GM19463 (cell line): ENCODE data around the gene GRIA4.
"Not testable (repeated sequence)": the region's sequence is repeated elsewhere in the genome, so short reads cannot be mapped to it uniquely, and the experiment has no call there.

Source experiments
- ATAC-seq: cut with Tn5 transposase; IDR thresholded peaks from one replicate; pipeline ENCODE4 v1.9.1; 2021; ENCODE audit warnings: mild to moderate bottlenecking, moderate library complexity; ENCODE audit not compliant: unreplicated experiment

Gene GRIA4

DNA sequence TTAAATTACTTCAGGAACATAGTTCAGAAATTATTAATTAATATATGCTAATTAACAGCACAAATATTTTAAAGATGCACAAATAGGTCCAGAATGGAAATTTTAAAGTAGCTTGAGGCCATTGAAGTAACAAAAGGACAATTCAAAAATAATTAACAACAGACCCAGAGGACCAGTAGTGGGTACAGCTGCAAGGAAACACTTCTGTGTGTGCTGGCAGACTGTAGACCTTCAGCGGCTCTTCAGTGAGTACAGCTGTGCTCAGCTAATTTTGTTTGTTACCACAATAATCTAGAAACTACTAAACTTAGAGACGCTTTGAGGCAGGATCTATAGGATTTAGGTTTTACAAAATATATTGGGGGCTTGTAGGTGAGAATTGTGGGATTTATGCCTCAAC lies 103.8 kb downstream of the GRIA4 start:
- ATAC-seq = no peak

DNA sequence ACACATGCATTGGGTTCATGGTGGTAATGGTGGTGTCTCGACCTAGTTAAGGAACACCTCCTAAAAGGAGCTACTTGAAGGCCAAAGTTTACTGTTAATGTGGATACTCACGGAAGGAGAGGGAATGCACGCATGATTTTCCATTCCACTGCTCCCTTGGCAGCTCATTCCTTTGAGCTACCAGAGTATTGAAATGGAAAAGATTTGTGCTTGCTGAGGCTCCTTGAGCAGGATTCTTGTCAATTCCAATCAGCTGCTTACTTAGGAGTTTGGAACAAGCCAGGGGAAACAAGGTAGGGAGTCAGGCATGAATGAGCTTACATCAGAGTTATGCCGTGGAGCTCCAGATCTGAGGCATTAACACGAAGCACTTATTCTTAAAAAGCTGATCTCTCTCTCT lies 108.8 kb downstream of the GRIA4 start:
- ATAC-seq = no peak

DNA sequence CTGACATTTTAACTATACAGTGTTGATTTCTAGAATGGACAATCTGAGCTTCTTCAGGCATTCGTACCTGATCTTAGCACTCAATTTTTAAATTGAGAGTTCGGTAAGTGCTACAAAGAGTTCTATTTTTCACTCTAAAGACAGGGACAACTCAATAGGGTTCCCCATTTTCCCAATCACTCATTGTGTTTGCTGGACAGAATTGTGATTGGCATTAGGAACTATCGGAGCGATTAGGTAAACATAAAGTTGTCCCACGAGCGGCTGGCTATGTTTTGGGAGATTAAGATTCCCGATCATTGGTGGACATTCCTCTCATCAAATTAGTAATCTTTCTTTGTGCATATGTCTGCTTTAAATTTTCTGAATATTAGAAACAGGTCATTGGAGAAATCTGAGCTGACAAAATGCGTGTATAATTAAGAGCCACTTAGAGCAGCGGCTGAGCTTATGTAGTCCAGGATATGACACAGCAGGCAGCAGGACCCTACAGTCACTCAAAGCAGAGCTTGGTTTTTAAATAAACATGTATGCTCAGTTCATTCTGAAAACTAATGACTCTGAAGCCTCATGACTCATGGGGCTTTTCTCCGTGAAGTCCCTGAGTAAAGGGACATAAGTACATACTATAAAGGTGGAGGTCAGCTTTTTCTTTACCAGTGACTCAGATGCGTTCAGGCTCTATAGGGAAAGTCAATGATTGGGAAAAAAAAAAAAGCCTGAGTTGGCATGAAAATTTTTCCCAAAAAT lies 109.4 kb downstream of the GRIA4 start:
- ATAC-seq = peak; percentile 93

DNA sequence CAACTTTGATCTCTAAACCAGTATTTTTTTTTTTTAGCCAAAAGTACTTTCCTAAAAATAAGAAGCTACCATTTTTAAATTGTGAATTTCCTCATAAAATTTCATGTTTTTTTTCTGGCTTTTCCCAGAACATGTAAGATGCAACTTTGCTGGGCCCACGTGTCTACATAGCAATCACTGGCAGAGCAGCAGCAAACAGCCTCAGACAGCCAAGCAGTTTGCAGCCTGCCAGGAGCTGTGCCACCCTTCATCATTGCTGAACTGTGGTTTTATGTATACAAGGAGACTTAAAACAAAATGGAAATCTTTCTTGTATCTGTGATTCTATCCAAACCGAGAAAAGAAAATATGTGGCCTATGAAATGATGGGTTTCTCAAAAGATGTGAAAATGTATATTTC lies 110.2 kb downstream of the GRIA4 start:
- ATAC-seq = no peak

DNA sequence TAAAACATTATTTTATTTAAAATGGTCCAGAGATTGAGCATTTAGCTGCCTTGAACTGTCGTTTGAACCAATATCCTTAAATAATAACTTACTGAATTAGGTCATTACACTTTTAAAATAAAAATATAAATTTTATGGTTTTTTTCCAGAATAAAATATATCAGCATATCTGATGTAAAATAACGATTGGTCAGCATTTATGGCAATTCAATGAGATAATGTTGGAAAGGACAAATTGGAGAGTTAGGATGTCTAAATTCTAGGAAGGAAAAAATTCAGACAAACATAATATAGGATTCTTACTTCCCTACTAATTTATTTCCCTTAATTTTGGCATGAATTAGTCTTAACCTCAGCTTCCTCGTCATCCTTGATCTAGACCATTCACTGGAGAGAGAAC lies 113.4 kb downstream of the GRIA4 start:
- ATAC-seq = no peak

DNA sequence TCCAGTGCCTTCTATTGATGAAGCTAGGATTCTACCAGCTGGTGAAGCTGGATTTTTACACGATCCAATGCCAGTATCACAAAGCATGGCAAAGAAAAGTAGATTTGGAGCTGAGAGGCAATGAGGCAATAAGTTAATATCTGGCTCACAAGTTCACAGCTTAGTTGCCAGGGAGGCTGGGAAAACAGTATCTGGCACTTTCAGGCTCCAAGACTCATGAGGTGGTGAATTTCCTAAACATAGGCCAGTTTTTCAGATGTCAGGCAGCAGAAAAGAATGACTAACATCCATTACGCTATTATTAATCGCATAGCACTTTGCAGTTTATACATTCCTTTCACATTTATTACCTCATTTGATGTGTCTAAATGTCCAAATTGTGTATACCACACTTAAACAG lies 122.7 kb downstream of the GRIA4 start:
- no peak for ATAC-seq

DNA sequence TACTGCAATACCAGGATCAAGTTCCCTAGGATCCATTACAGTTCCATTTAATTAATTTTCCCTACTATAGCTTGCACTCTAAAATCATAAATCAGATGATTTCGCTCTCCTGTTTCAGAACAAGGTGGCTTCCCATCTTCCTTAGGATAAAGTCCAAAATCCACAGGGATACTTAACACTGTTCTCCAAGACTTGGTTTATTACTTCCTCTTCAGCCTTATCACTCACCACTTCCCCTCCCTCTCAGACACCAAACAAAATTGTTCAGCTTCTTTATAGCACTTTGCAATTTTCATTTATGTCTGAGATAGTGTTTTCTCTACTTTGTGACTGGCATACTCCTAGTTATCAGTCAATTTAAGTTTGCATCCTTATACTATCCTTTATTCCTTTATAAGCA lies 124.6 kb downstream of the GRIA4 start:
- ATAC-seq = no peak

DNA sequence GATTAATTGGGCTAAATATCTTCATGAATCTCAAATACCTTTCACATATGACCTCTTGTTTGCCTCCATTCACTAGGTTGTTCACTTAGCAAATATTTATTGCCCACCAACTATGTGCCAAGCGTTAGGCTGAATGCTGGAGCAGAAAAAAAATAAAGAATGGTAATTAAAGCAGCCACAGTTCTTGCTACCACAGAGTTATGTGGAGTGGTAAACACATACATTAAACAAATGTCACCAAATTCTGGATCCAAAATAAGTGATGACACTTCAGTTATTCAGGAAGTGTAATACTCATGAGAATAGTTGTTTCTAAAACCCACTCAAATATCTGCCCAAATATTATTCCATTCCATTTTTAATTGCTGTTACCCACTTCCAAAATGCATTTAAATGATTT lies 128.4 kb downstream of the GRIA4 start:
- ATAC-seq = no peak

DNA sequence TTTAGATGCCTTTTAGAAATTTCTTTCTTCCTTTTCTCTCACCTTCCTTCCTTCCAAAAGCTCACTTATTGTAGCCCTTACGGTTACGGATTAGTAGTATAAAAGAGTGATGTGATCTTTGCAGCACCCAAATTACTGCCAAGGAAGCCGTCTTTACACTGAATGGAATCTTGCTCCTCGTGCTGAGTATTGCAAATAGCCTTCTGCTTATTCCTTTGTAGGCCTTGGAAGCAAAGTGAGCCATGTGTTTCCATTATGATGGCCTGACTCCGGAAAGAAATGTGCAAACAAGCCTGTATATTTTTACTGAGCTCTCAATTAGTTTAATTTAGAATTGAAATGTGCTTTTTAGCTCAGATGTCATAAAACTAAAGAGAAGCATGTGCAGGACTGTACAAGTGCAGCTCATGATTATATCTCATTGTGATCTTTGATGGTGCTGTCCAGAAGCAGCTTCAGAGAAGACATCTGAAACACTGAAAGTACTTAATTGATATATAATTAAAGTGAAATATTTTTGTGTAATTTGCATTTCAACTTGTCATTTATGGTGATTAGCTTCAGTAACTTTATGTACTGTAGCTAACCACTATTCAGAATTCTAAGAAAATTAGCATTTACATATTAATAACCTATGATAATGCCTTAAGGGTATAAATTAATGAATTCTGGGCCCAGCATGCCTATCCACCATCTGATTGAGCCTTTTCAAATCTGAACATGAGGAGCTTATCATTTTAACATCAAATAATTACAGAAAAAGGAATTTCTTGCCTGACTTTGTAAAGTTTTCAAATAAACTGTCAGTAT lies 129.3 kb downstream of the GRIA4 start:
- ATAC-seq = no peak

DNA sequence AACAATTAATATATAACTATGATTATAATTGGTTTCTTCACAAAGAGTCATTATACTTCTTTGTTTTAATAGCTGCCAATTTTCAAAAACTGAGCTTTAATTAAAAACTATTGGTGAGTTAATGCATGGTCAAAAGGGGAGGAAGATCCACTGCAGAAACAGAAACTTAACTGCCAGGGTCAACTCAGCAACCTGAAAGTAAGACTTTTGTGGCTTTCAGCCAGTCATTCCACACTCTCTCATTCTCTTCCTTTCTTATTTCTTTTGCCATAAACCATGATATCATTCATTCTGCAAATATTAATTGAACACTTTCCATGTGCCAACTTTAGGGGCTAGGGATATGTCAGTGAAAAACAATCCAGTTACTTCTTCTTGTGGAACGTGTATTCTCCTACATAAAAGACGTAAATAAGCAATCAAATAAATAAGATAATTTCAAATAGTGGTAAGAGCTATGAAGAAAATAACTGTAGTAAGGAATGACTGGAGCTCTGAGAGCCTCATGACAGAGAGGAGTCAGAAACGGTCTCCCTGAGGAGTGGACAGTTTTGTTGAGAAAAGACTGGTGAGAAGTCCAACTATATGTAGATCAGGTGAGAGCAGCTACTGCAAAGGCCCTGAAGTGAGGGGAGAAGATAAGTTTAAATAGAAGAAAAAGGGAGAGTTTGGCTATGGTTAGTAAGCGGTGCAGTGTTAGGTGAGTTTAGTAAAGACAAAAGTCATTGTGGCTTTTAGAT lies 130.5 kb downstream of the GRIA4 start:
- ATAC-seq = peak; percentile 98

DNA sequence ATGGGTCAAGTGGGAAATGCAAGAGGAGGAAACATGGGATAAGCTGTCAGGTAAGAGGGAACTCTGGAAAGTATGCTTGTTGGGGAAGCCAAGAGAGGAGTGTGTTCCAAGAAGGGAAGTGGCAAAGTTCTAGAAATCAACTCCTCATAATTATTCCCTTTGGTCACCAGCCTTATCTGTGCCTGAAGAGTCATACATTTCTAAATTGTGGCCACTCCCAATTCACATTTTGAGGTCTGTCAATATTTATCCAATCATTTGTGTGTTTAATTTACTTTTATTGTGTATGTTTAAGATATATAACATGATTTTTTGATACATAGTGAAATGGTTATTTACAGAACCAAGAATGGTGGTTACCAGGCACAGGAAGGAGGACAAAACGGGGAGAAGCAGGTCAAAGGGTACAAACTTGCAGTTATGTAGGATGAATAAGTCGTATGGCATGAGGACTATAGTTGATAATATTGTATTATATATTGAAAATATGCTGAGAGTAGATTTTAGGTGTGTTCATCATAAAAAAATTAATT lies 131.7 kb downstream of the GRIA4 start:
- no peak for ATAC-seq

DNA sequence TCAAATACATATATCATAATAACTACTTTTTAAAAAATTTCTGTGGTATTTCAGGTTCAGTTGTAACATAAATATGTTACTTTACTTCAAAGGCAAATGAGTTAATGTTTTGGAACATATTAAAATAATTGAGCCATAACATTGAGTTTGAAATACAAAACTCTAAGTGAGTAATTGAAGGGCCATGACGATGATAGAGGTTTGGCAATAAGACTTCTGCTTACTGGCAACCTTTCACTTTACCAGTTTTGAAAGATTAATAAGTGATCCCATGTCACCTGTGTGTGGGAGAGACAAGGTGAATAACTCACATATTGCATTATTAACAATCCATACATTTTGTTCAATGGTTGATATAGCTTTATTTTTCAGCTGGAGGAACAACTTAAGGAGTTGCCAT lies 144.4 kb downstream of the GRIA4 start:
- ATAC-seq = no peak

DNA sequence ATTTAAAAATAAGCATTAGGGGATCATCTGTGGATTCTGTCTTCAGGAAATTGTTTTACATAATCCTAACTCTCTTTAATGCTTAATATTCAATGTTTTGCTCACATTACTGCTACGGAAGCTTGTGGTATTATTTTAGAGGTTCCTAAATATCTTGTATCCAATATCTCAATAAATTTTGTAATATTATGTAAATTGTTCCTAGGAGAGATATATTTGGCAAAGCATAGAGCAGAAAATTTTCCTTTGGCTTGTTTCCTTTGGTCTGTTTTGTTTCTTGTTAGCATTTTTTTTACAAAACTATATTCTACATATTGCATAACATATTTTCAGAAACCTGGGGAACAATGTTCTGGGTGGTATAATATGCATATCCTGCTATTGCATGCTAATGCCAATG lies 144.8 kb downstream of the GRIA4 start:
- no peak for ATAC-seq

DNA sequence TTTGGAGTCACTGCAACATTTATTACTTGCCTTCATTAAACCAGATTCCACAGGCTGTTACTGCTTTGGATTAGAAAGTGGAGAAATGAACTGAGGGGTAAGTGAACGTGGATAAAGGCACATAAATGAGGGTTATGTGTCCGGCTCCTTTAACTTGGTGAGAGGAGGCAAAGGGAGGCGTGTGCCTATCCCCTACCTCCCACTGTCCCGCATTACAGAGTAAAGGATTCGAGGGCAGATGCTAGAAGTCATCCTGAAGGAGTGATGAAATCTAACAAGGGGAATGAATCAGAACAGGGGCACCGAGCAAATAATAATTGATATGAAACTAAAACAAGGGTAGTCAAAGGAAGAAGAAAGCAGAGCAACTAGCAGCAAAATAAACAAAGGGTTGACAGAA lies 147.2 kb downstream of the GRIA4 start:
- no peak for ATAC-seq

DNA sequence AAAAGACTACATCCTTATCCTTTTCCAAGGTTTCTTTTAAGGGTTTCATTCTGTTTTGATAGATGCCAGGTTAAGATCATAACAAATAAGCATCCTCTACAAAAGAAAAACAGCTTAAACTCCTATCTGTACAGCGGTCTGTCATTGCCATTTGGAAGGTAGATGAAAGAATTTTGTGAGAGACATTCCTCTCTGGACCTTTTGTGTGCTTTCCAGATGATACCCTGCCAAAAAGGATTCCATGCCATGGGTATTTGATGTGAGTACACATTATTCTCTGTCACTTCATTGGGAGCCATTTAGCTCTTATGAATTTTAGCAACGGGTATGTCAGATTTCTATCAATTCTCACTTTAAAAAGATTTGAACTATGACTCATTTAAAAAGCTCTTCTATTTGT lies 153.7 kb downstream of the GRIA4 start:
- no peak for ATAC-seq

DNA sequence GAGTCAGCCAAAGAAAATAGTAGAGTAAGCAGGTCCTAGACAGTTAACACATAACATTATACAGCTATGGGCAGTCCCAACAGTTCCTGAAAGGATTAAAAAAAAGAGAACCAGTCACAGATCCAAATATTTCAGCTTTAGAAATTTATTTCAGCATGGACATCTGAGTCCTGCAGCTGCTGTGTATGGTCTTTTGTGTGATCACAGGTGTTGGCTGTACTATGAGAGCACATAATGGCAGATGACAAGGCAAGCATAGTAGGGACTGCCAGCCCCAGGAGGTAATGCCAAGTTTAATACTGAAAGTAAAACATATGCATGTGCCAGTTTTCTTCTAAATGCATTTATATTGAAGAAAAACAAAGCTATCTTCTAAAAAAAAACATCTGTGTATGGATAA lies 158.1 kb downstream of the GRIA4 start:
- ATAC-seq = no peak

DNA sequence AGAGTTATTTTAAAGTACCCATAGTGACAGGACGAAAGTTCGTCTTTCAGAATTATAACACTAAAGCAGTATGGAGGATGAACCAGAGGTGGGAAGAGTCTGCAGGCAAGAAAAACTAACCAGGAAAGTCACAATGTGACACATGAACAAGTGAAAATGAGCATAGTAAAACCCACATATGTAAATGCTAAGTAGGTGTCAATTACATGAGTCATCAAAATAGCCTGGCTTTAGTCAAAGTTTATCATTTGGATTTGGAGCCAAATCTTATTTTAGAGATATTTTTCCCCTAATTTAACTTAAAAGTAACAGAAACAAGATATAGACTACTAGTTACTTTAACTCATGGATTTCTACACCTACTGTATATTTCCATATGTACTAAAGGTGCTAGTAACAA lies 159.8 kb downstream of the GRIA4 start:
- ATAC-seq = no peak

DNA sequence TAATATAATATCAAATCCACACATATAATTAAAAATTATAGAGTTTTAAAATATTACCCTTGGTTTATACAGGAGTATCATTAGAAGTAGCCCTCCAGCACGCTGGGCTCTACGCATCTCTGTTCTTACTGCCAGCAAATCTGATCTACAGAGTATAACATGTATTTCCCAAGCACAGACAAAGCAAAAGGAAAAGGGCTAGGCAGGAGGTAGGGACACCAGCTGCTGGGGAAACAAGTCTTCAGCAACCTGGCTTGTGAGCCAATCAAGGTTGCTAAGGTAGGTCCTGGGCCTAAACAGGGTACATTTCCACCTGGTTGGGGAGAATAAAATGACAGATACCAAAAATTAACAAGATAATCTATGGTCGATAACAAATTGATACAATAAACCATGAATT lies 163.6 kb downstream of the GRIA4 start:
- not testable (repeated sequence) for ATAC-seq

DNA sequence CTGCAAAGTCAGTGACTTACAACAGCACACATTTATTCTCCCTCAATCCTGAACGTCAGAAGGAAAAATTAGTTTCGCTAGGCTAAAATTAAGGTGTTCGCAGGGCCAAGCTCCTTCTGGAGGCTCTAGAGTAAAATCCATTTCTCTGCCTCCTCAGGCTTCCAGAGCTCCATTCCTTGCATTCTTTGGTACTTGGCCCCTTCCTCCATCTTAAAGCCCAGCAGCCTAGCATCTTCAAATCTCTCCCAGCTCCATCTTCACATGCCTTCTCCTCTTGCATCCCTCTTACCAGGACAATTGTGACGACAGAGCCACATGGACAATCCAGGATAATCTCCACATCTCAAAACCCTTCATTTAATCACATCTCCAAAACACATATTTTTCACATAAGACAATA lies 165.0 kb downstream of the GRIA4 start:
- ATAC-seq = no peak

DNA sequence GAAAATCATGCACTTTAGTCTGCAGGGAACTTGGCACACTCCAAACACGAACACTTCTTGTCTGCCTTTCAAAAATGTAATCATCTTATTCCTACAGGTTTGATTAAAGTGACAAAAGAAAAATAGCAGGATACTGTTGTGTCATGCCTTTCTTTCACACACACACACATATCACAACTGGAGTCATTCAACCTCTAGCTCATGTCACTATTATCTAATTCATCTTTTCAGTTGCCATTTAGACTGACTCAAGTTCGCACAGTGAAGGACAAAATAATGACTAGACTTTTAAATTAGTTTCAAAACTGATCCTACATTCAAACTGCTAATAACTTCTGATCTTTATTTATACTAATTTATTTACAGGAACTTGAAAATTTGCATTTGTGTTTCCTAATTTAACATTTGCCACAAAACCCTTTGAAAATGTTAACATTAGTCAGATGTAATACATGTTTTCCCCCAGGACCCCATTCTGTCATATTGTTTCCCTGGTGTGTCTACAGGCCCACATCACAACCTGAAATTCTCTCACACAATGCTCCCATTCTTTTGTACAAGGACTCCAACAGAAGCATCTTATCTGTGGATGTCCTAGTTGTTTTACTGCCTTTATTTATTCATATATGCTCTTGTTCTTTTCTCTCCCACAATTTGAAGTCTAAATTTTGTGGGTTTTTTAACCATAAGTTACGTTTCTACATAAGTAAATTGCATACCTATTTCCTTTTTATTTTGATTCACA lies 171.1 kb downstream of the GRIA4 start:
- ATAC-seq = no peak

DNA sequence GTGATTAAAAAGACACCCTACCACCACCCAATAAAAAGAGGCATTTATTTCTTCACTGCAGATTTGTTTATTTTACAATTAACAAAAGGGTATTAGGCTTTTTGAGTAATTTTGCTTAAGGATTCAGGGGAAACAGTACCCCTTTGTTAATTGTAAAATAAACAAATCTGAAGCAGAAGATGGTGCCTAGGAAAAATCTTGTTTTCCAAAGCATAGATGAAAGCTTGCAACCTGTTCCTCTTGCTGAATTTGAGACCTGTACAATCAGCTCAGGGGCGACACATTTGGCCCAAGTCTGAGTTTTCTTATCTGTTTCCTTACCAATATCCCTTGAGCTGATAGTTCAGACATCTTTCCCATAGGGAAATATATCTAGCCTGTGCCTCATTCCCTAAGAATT lies 171.9 kb downstream of the GRIA4 start:
- ATAC-seq = no peak
